ENCODE measurements around the gene AP1M1. TPM values are rescaled to one million over a fixed set of nuclear protein-coding genes. Genes with fewer than 3 reads are reported as not detected.

AP1M1 gene
- total RNA-seq, 1 donor from 2014 or later = 162 TPM

DNA sequence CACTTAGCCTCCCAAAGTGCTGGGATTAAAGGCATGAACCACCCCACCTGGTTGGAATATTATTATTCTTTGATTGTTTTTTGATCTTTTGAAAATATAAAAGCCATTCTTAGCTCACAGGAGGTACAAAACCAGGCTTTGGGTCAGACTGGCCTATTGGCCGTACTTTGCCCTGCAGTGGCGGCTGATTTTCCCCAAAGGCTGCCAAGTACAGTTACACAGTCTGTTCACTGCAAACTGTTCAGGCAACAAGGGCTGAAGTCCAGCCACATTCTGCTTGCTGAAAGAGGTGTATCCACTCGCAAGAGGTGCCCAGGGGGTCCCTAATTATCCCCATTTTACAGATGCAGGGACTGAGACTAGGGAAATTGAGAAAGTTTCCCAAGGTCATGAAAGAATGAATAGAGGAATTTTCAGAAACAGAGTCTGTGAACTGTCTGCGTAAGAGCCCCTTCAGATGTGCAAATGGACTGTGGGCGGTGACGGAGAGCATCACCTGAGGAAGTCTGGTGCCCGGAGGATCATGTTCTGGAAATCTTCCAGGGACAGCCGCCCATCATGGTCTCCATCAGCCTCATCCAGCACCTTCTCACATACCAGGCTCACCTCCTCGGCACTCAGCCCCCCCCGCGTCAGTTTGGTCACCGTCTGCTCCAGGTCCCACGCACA is 33.4 kb upstream of the AP1M1 start:
- Histone ChIP-seq H3K9me3 (no peaks in the 10 kb centered on the region), H3K4me3 (no peak overlapping the region), H3K4me1 (no peaks in the 10 kb centered on the region), H3K36me3 (no peaks in the 10 kb centered on the region), H3K27ac (no peak overlapping the region), H3K27me3 (no peaks in the 10 kb centered on the region)
- DNase-seq (ENCODE audit: low spot score in 2 of 2) = no peak
- no peak for TF ChIP-seq CTCF (IDR thresholded peaks at IDR 0.05)
- intact Hi-C loops (cut with DNase I) = no loop called here

- intact Hi-C loops (cut with DNase I) = no loop called here
- no peaks in the 10 kb centered on the region for H3K27me3 ChIP-seq
- no peak for TF ChIP-seq CTCF (IDR thresholded peaks at IDR 0.05)
These were observed 31.3 kb upstream of the AP1M1 start for GRCh38 chr19:16166417-16166816.

DNA sequence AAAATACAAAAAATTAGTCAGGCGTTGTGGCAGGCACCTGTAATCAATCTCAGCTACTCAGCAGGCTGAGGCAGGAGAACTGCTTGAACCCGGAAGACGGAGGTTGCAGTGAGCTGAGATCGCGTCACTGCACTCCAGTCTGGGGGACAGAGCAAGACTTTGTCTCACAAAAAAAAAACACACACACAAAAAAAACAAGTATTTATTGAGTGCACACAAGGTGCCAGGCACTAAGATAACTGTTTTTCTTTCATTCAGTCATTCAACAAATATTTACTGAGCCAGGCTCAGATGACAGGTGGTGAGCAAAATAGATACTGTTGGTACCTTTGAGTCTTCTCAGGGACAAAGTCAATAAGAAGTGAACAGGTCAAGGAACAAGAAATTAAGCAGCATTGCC is 30.7 kb upstream of the AP1M1 start:
- Histone ChIP-seq H3K4me1 (no peaks in the 10 kb centered on the region), H3K9me3 (no peaks in the 10 kb centered on the region), H3K27me3 (no peaks in the 10 kb centered on the region), H3K36me3 (no peaks in the 10 kb centered on the region), H3K4me3 (no peak overlapping the region), H3K27ac (no peak overlapping the region)
- DNase-seq (ENCODE audit: low spot score in 2 of 2) = no peak
- intact Hi-C loops (cut with DNase I) = no loop called here
- no peak for TF ChIP-seq CTCF (IDR thresholded peaks at IDR 0.05)

More at GRCh38 chr19:16166417-16166816, 31.3 kb upstream of the AP1M1 start:
- no peak overlapping the region for H3K27ac ChIP-seq
- H3K4me3 ChIP-seq = no peak overlapping the region
- no peaks in the 10 kb centered on the region for H3K9me3 ChIP-seq
- DNase-seq (ENCODE audit: low spot score in 2 of 2) = no peak
- no peaks in the 10 kb centered on the region for H3K4me1 ChIP-seq
- H3K36me3 ChIP-seq = no peaks in the 10 kb centered on the region

- H3K4me1 ChIP-seq = no peaks in the 10 kb centered on the region
- intact Hi-C loops (cut with DNase I) = no loop called here
- H3K27ac ChIP-seq = no peak overlapping the region
- DNase-seq (ENCODE audit: low spot score in 2 of 2) = no peak
- H3K4me3 ChIP-seq = no peak overlapping the region
- H3K9me3 ChIP-seq = no peaks in the 10 kb centered on the region
- no peaks in the 10 kb centered on the region for H3K36me3 ChIP-seq
- TF ChIP-seq CTCF (IDR thresholded peaks at IDR 0.05) = no peak
- H3K27me3 ChIP-seq = no peaks in the 10 kb centered on the region
These were observed 29.1 kb upstream of the AP1M1 start for GRCh38 chr19:16168465-16169081.

GRCh38 chr19:16170134-16170533 is 27.6 kb upstream of the AP1M1 start:
- intact Hi-C loops (cut with DNase I) = no loop called here
- Histone ChIP-seq H3K4me3 (no peak overlapping the region), H3K27me3 (no peaks in the 10 kb centered on the region), H3K27ac (no peak overlapping the region), H3K36me3 (no peaks in the 10 kb centered on the region), H3K9me3 (peaks cover 0 to 2% of the 10 kb centered on the region in 2 donors), H3K4me1 (no peaks in the 10 kb centered on the region)
- no peak for TF ChIP-seq CTCF (IDR thresholded peaks at IDR 0.05)
- no peak for DNase-seq (ENCODE audit: low spot score in 2 of 2)
